Loucy (cell line): Measurements from ENCODE around the gene LRRC26.

Experiments used
- EZH2phosphoT487 ChIP-seq: fragments of 200-600 bp; IDR thresholded peaks from 2 replicates; pipeline ENCODE4 v1.6.1; 2018; ENCODE audit warnings: antibody characterized with exemption, mild to moderate bottlenecking, moderate library complexity, borderline replicate concordance
- TF ChIP-seq, protein P1 (sequence below): fragments of 200-600 bp; sonication (generic); conservative IDR thresholded peaks from 2 replicates; pipeline ENCODE4 v1.5.1; 2014; ENCODE audit warnings: mild to moderate bottlenecking, antibody characterized with exemption, low read length

DNA sequence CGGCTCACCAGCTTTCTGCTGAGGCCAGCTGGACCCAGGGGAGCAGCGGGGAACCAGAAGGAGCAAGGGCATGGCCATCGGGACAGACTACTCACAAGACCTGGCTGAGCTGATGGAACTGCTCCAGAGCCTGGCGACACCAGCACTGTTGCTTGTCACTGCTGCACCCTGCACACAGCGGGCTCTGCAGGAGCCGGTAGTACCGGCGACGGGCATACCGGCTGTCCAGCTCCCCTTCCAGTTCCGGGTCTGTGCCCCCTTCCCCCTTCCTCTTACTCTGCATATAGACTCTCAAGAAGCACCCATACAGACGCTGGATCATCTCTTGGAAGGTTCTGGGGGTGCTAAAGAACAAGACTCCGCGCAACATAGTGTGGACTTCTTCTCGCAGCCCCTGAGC is 17.5 kb upstream of the LRRC26 start:
- TF ChIP-seq, protein P1, sequence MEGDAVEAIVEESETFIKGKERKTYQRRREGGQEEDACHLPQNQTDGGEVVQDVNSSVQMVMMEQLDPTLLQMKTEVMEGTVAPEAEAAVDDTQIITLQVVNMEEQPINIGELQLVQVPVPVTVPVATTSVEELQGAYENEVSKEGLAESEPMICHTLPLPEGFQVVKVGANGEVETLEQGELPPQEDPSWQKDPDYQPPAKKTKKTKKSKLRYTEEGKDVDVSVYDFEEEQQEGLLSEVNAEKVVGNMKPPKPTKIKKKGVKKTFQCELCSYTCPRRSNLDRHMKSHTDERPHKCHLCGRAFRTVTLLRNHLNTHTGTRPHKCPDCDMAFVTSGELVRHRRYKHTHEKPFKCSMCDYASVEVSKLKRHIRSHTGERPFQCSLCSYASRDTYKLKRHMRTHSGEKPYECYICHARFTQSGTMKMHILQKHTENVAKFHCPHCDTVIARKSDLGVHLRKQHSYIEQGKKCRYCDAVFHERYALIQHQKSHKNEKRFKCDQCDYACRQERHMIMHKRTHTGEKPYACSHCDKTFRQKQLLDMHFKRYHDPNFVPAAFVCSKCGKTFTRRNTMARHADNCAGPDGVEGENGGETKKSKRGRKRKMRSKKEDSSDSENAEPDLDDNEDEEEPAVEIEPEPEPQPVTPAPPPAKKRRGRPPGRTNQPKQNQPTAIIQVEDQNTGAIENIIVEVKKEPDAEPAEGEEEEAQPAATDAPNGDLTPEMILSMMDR = no peak
- no peak for TF ChIP-seq EZH2phosphoT487
